IMR-90 (cell line): ENCODE data around the gene TRIM71. TPM values are rescaled to one million over a fixed set of nuclear protein-coding genes. Genes with fewer than 3 reads are reported as not detected.

ENCODE experiments used
- ATAC-seq: fragments of 200-7000 bp; cut with Tn5 transposase; 2 replicates; pipeline ENCODE4 v1.9.1; 2020; ENCODE audit warnings: low read depth, mild to moderate bottlenecking, moderate library complexity
- BruUV-seq: library from RNA; stranded (reverse); fragments of 400-500 nt; replicated peaks from 2 replicates; lab custom pipeline; 2021; lab: Mats Ljungman, UMichigan
- CTCF ChIA-PET: fragments of 300-600 bp; formaldehyde crosslinking; extraction: SDS; loops from one replicate; lab custom pipeline; 2021; ENCODE audit warnings: antibody characterized with exemption; lab: Yijun Ruan, JAX
- POLR2A ChIA-PET: fragments of 300-600 bp; sonication (Branson Sonifier 250); formaldehyde crosslinking; loops from one replicate; lab custom pipeline; 2022; ENCODE audit warnings: antibody characterized with exemption; ENCODE audit not compliant: unreplicated experiment; lab: Charles Lee
- DNase-seq: peaks from one replicate; pipeline ENCODE4 v3.0.0; 2013
- H2AFZ ChIP-seq: replicated peaks from 2 replicates; pipeline ENCODE3; 2013; ENCODE audit warnings: low read length, mild to moderate bottlenecking; ENCODE audit not compliant: poor library complexity
- H2AK5ac ChIP-seq: 2 replicates; pipeline ENCODE4 v1.6.1; 2013; ENCODE audit warnings: low read depth, low read length, inconsistent platforms
- H2AK9ac ChIP-seq: replicated peaks from 2 replicates; pipeline ENCODE3; 2013; ENCODE audit warnings: mild to moderate bottlenecking, low read depth, low read length, moderate library complexity; ENCODE audit not compliant: poor library complexity
- H2BK120ac ChIP-seq: 2 replicates; pipeline ENCODE4 v1.6.1; 2013; ENCODE audit warnings: low read depth, low read length, inconsistent platforms
- H2BK15ac ChIP-seq: 3 replicates; pipeline ENCODE4 v1.6.1; 2013; ENCODE audit warnings: low read depth, low read length, inconsistent platforms
- H2BK20ac ChIP-seq: 2 replicates; pipeline ENCODE4 v1.6.1; 2013; ENCODE audit warnings: low read depth, mild to moderate bottlenecking, inconsistent platforms, low read length, moderate library complexity
- H2BK5ac ChIP-seq: 2 replicates; pipeline ENCODE4 v1.6.1; 2013; ENCODE audit warnings: mild to moderate bottlenecking, low read depth, low read length, inconsistent platforms; ENCODE audit not compliant: poor library complexity, severe bottlenecking
- H3K14ac ChIP-seq: replicated peaks from 2 replicates; pipeline ENCODE4 v1.6.1; 2013; ENCODE audit warnings: low read depth, low read length, inconsistent platforms
- H3K18ac ChIP-seq: 2 replicates; pipeline ENCODE4 v1.6.1; 2013; ENCODE audit warnings: low read depth, low read length, control low read depth
- H3K23ac ChIP-seq: 2 replicates; pipeline ENCODE4 v1.6.1; 2013; ENCODE audit warnings: low read depth, low read length, inconsistent platforms
- H3K27ac ChIP-seq: 2 replicates; pipeline ENCODE4 v1.5.1; 2013; ENCODE audit warnings: mild to moderate bottlenecking, control low read depth, low read length; ENCODE audit not compliant: insufficient read depth
- H3K27me3 ChIP-seq: 2 replicates; pipeline ENCODE4 v1.6.1; 2013; ENCODE audit warnings: low read length; ENCODE audit not compliant: control insufficient read depth, insufficient read depth
- H3K36me3 ChIP-seq: 2 replicates; pipeline ENCODE4 v1.6.1; 2013; ENCODE audit warnings: low read length, mixed read lengths; ENCODE audit not compliant: control insufficient read depth, insufficient read depth
- H3K4ac ChIP-seq: 2 replicates; pipeline ENCODE4 v1.6.1; 2013; ENCODE audit warnings: low read depth, low read length, inconsistent platforms
- H3K4me1 ChIP-seq: 2 replicates; pipeline ENCODE4 v1.6.1; 2013; ENCODE audit warnings: low read length, mixed read lengths; ENCODE audit not compliant: control insufficient read depth, insufficient read depth
- H3K4me2 ChIP-seq: 2 replicates; pipeline ENCODE4 v1.6.1; 2013; ENCODE audit warnings: low read depth, mild to moderate bottlenecking, control low read depth, low read length, moderate library complexity
- H3K4me3 ChIP-seq: 2 replicates; pipeline ENCODE4 v1.5.1; 2013; ENCODE audit warnings: low read depth, mild to moderate bottlenecking, control low read depth, low read length, moderate library complexity; ENCODE audit not compliant: insufficient read depth
- H3K56ac ChIP-seq: 2 replicates; pipeline ENCODE4 v1.6.1; 2013; ENCODE audit warnings: low read length, inconsistent platforms; ENCODE audit not compliant: insufficient read depth; ENCODE audit errors: extremely low read depth
- H3K79me1 ChIP-seq, 2 experiments: 2 replicates each; pipeline ENCODE4 v1.6.1; 2013; ENCODE audit warnings: low read length in 2 of 2, inconsistent platforms in 1 of 2, low read depth in 1 of 2
- H3K9ac ChIP-seq: 2 replicates; pipeline ENCODE4 v1.6.1; 2013; ENCODE audit warnings: low read depth, low read length, control low read depth
- H3K9me1 ChIP-seq: 2 replicates; pipeline ENCODE4 v1.6.1; 2013; ENCODE audit warnings: low read length, inconsistent platforms; ENCODE audit not compliant: insufficient read depth
- H3K9me3 ChIP-seq: 2 replicates; pipeline ENCODE4 v1.6.1; 2013; ENCODE audit warnings: low read length; ENCODE audit not compliant: control insufficient read depth, insufficient read depth
- H4K20me1 ChIP-seq: 2 replicates; pipeline ENCODE4 v1.6.1; 2013; ENCODE audit warnings: low read length, inconsistent platforms; ENCODE audit not compliant: insufficient read depth
- H4K5ac ChIP-seq: 2 replicates; pipeline ENCODE4 v1.6.1; 2013; ENCODE audit warnings: mild to moderate bottlenecking, low read depth, low read length, control low read depth
- H4K8ac ChIP-seq, 2 experiments: 2 replicates each; pipeline ENCODE4 v1.6.1; 2013; ENCODE audit warnings: low read depth in 2 of 2, low read length in 2 of 2, control low read depth in 1 of 2, inconsistent platforms in 1 of 2
- H4K91ac ChIP-seq: 2 replicates; pipeline ENCODE4 v1.6.1; 2013; ENCODE audit warnings: low read depth, low read length, inconsistent platforms; ENCODE audit not compliant: insufficient read depth
- FOS ChIP-seq: fragments of 150-350 bp; IDR thresholded peaks from 2 replicates; pipeline ENCODE4 v1.6.1; 2016; ENCODE audit warnings: low read depth, low read length
- RAD21 ChIP-seq: IDR thresholded peaks from 2 replicates; pipeline ENCODE4 v1.6.1; 2012; ENCODE audit warnings: low read length, improper control_type of control experiment
- RCOR1 ChIP-seq: IDR thresholded peaks from 2 replicates; pipeline ENCODE4 v1.6.1; 2012; ENCODE audit warnings: mild to moderate bottlenecking, low read length, improper control_type of control experiment; ENCODE audit not compliant: insufficient replicate concordance
- WGBS, 2 experiments: methylation state at CpG; one replicate each; pipeline versions ENCODE4 v1.1.5 to v1.1.7; 2013; ENCODE audit warnings: missing lambda C conversion rate in 2 of 2; ENCODE audit not compliant: insufficient read length in 1 of 2; ENCODE audit errors: extremely low coverage in 2 of 2; 5-methylcytosine and 5-hydroxymethylcytosine counted together
- dilution Hi-C: fragments of 300-500 bp; cut with HindIII; formaldehyde crosslinking; loops from one replicate; pipeline ENCODE4 v1.14.3; 2018; ENCODE audit warnings: low sequenced_read_pairs; ENCODE audit not compliant: unreplicated experiment
- in situ Hi-C: fragments of 300-500 bp; cut with MboI; formaldehyde crosslinking; loops from 3 replicates; pipeline ENCODE4 v1.14.3; 2019; ENCODE audit warnings: low sequenced_read_pairs, inconsistent platforms, mixed read lengths
- intact Hi-C: fragments of 100-400 bp; cut with micrococcal nuclease; formaldehyde crosslinking; loops from 2 replicates; pipeline ENCODE4 v1.10.0; 2022
- polyA plus RNA-seq, 3 experiments: library from polyadenylated mRNA; depleted of rRNA; stranded (reverse); fragments of >200 nt; gene quantifications; 2 replicates each; pipeline ENCODE4 v1.2.3, GENCODE V29; 2012; ENCODE audit warnings: low replicate concordance in 1 of 3
- total RNA-seq: library from RNA; depleted of rRNA; stranded (reverse); fragments of >200 nt; gene quantifications from 2 replicates; pipeline ENCODE4 v1.2.3, GENCODE V29; 2012
- TF ChIP-seq, protein P1 (sequence below): fragments of 150-350 bp; IDR thresholded peaks from 2 replicates; pipeline ENCODE4 v1.6.1; 2017; ENCODE audit warnings: mild to moderate bottlenecking, antibody characterized with exemption, low read length, low read depth

TRIM71 gene
- total and polyA plus RNA-seq, 2 of the 4 experiments (the other 2 are of a cell fraction): not detected

DNA sequence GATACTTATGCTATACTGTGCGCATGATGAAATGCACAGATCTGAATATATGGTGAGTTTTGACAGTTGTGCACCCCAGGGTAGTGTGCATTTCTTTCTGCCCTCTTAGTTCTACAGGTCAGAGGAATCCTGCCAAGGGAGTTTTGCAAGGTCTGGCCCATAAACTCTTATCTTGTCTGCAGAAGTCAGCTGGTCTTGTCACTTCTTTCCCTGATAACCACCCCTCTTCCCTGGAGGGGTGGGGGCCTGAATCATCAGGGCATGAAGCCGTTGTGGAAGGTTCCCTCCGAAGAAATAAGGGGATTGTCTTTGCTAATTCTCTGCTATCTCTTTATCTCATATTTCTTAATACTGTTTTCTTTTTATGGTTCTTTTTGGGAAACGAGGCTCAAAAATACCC is 30.4 kb downstream of the TRIM71 start:
- H3K27ac ChIP-seq: no peak overlapping the region
- H3K27me3 ChIP-seq: peaks cover 22% of the 10 kb centered on the region
- H2AK9ac ChIP-seq: no peak overlapping the region
- no peaks in the 10 kb centered on the region for H3K79me1 ChIP-seq
- H4K5ac ChIP-seq: no peak overlapping the region
- no peaks in the 10 kb centered on the region for H3K9me3 ChIP-seq
- no peaks in the 10 kb centered on the region for H4K20me1 ChIP-seq
- no peak overlapping the region for H3K4ac ChIP-seq
- BruUV-seq: no TSS peak
- no peaks in the 10 kb centered on the region for H3K36me3 ChIP-seq
- WGBS, 2 experiments: no CpG with 5 or more reads among the region's 4 CpGs
- H3K23ac ChIP-seq: no peak overlapping the region
- H3K14ac ChIP-seq: no peak overlapping the region
- H4K91ac ChIP-seq: no peak overlapping the region
- H2BK5ac ChIP-seq: no peak overlapping the region
- H3K9me1 ChIP-seq: no peaks in the 10 kb centered on the region
- dilution Hi-C loops (no loop called here), in situ Hi-C loops (no loop called here), intact Hi-C loops (no loop called here)
- ATAC-seq: no peak
- no peaks in the 10 kb centered on the region for H3K4me1 ChIP-seq
- H3K18ac ChIP-seq: no peak overlapping the region
- no peak overlapping the region for H3K56ac ChIP-seq
- ChIA-PET CTCF (no interaction called here), POLR2A (no interaction called here)
- no peak overlapping the region for H3K4me2 ChIP-seq
- no peak overlapping the region for H2AK5ac ChIP-seq
- no peak overlapping the region for H4K8ac ChIP-seq
- H2BK120ac ChIP-seq: no peak overlapping the region
- H3K4me3 ChIP-seq: no peak overlapping the region
- no peak for DNase-seq
- no peak overlapping the region for H3K9ac ChIP-seq
- TF ChIP-seq RAD21 (no peak), FOS (no peak), RCOR1 (no peak)
- TF ChIP-seq, protein P1, sequence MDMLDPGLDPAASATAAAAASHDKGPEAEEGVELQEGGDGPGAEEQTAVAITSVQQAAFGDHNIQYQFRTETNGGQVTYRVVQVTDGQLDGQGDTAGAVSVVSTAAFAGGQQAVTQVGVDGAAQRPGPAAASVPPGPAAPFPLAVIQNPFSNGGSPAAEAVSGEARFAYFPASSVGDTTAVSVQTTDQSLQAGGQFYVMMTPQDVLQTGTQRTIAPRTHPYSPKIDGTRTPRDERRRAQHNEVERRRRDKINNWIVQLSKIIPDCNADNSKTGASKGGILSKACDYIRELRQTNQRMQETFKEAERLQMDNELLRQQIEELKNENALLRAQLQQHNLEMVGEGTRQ: no peak
- no peak overlapping the region for H2BK20ac ChIP-seq
- no peak overlapping the region for H2AFZ ChIP-seq
- no peak overlapping the region for H2BK15ac ChIP-seq
